Putamen (tissue), 1 donor: ENCODE data around the gene ABCC9.

Experiments
- DNase-seq: peaks from one replicate; pipeline ENCODE4 v3.0.0-alpha.2; 2016; ENCODE audit warnings: low spot score

Gene ABCC9

DNA sequence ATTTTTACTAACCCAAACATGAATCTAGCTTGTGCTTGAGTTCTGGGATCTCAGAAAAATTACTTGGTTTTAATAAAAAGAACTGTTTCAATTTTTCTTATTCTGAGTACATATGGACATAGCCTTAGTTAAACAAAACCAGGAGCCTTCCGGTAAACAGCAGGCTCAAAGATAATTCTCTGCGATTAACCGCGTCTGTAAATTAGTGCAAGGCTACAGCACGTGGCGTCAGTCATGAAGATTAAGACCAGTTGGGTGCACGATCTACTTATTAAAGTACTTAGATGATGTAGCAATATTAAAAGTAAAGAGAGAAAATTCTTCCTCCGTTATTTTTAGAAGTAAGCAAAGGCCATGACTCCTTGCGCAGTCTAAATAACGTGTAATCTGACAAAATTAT, 167.4 kb downstream of the ABCC9 start:
- no peak for DNase-seq

DNA sequence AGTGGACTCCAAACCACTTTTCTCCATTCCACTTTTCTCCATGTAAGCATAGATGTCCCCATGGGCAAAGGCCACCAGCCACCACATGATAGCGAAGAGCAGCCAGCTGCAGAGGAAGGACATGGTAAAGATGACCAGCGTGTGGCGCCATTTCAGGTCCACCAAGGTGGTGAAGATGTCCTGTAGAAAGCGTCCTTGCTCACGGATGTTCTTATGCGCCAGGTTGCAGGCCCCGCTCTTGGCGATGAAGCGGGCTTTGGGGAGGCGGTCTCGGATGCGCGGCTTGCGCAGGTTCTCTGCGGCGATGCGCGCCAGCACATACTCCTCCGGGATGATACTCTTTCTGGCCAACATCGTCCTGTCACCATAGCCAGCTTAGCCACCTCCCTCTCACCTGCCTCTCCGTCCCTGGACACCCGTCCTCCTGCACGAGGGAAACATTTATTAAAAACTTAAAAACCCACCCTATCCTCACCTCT, 167.9 kb downstream of the ABCC9 start:
- no peak for DNase-seq

DNA sequence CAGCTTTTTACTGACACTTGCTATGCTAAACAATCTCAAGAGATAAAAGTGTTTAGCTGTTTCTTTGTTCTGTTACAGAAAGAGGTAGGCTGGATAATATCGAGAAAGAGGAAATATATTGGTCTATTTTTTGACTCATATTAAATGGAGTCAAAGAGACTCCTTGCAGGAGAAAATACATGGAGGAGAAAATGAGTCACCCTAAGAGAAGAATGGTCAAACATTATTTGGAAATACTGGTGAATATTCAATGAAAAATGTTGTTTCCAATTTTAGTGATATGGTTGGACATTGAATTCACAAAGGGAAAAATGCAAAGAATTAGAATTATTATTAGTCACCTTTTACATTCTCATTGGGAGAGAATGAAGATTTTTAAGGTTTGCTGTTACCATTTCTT, 169.9 kb downstream of the ABCC9 start:
- no peak for DNase-seq

DNA sequence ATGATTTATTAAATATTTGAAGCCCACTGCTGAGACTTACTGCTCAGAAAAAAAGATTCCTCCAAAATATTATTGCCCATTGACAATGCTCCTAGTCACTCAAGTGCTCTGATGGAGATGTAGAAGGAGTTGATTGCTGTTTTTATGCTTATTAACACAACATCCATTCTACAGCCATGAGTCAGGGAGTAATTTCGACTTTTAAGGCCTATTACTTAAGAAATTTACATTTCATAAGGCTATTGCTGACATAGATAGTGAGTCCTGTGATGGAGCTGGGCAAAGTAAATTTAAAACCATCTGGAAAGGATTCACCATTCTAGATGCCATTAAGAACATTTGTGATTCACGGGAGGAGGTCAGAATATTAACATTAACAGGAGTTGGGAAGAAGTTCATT, 171.9 kb downstream of the ABCC9 start:
- DNase-seq, result no peak

DNA sequence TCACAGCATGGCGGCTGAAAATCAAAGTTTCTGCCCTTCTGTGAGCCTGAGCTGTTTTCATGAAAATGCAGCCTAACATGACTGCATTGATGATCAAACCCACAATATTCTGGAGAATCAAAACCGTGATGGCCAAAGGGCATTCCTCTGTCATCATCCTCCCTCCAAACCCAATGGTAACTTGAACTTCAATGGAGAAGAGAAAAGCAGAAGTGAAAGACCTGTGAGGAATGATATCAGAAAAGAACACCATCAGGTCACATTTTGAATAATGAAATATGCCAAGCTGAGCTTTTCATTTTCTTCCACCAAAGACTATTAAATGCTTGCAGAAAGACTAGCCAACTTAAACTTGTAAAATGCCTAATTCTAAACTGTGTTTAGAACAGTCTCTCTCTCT, 174.8 kb downstream of the ABCC9 start:
- no peak for DNase-seq

DNA sequence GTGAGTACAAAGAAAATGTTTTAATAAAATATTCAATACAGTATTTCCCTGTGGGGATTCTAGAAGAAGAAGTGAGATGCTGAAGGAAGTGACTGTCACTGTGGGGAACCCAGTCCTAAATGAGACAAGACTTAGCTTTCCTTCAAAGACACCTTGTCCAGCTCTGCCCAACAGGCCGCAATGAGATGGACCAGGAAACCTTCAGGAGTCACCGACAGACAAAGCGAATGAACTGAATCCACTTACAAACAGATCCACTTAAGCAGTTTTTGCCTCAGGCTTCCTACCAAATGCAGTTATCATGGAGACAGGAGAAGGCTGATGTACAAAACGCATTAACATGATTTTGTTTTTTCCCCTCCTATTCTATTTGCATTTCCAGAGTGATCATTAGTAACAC, 176.3 kb downstream of the ABCC9 start:
- DNase-seq, result no peak

DNA sequence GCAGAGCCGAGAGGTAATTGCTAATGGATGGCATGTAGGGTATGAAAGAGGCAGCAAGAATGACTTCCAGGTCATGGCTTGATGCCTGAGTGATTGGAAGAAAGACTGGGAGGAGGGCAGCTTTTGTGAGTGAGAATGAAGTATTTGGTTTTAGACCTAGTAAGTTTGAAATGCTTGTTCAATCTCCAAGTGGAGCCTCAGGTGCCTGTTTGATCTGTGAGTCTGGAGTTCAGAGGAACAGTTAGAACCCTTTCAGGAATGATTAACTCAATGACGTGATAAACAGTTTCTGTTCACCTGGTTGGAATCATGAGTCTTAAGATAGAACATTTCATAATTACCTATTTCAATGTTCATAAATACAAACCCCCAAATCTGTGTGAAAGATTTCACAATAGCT, 177.2 kb downstream of the ABCC9 start:
- no peak for DNase-seq

DNA sequence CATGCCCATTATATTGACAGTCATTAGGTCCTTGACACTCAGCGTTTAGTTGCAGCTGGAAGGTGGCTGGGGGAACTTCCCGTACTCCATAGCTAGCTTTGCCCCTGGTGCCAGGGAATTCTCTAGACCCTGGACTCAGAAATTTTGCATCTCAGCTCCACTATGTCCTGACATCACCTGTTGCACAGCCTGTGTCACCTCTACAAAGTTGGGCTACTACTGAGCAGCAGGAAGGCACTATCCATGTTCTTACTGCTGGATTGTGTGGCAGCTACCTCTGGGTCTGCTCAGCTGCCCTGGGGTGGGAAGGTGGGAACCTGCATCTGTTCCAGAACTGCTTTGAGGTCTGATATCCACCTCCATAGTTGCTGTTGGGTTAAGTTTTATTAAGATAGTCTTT, 177.7 kb downstream of the ABCC9 start:
- DNase-seq, result no peak

DNA sequence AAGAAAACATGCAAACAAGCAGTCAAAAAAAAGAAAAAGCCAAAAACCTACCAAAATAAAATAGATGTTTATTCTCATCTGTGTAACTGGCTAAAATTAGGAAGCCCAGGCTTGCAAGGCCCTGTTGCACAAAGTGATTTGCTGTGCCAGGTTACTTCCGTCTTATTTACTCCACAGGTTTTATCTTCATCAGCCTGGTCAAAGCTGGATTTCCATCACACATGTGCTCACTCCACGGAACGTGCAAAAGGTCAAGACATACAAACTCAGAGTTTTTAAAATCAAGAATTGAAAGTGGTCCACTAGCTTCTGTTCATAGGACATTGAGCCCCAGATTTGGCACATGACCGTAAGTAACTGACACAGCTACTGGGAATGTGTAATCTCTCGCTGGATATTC, 181.5 kb downstream of the ABCC9 start:
- DNase-seq, result no peak

DNA sequence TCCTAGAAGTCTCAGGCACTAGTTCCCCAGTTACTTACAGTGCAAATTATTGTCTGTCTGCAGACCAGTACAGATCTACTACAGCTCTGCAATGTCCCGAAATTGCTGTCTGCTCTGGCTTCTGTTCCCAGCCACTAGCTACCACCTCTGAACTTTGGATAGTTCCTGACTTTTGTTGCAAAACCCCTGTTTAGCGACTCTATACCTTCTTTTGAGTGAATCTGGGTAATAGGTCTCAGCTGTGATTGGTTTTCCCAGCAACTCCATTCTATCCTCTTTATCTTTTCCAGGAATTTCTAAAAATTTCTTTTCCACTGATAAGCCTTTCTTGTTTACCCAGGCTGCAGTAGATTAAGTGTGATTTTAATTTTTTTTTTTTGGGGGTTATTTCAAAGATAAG, 183.5 kb downstream of the ABCC9 start:
- no peak for DNase-seq

DNA sequence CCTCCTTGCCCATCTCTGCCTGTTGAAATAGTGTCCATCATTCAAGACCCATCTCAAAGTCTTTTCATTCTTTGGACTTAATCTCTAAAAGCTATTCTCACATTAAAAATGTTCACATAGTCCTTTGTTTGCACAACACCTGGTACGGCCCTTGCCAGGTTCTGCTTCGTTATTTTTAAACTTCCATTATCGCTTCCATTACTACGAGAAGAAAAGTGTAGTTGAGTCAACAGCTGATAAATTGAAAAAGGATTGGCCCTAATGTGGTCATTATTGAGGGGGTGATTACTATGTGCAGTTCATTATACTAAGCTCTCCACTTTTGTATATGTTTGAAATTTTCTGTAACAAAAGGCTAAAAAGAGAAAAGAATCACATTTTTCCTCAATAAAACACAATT, 184.5 kb downstream of the ABCC9 start:
- DNase-seq, result no peak

DNA sequence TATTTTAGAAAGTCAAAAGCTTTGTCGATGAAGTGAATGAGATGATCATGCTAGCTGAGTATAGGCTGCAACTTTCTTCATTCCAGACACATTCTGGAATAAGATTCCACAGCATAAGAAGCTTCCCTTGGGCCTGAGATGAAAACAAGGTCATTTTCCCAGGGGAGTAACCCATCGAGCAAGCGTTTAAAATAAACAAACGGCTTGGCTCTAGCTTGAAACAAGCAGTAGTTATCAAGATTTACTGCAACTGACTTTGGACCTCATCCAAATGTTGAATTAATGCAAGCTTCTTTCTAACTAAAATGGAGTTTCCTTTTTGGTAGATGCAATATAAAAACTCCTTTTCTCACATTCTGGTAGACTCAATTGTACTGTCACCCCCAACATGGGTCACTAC, 189.7 kb downstream of the ABCC9 start:
- no peak for DNase-seq
